SH-SY5Y (cell line): Measurements from ENCODE around the gene HUWE1.

ENCODE experiments used
- GATA2 ChIP-seq: IDR thresholded peaks from 2 replicates; pipeline ENCODE4 v1.6.1; 2011; ENCODE audit warnings: mild to moderate bottlenecking, low read depth, low read length
- GATA3 ChIP-seq: IDR thresholded peaks from 2 replicates; pipeline ENCODE4 v1.6.1; 2011; ENCODE audit warnings: low read depth, mild to moderate bottlenecking, low read length, moderate library complexity

DNA sequence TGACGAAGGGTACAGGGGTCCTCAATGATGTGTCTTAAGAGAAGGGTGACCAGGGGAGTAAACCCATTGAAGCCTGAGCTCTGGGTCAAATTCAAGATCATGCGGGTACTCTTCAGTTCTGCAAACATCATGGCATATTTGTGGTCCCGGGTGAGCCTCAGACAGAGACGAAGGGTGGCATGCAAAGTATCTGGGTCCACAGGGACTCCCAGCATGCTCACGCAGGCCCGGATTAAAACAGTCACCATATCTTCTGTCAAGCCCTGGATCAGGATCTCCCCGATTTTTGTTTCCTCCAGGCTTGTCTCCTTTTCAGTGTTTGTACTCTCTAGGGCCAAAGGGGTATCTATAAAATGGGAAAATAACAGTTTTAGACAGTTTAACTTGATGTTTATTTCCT, 102.9 kb downstream of the HUWE1 start:
- no peak for TF ChIP-seq GATA2
- TF ChIP-seq GATA3 = no peak
